Activated CD4-positive, alpha-beta T cell treated with anti-CD3 and anti-CD28 coated beads for 48 hours (primary cell): ENCODE measurements around the gene MDM1.
A peak's percentile ranks its signal among the peaks of the same experiment; 100 is the strongest.

ENCODE experiments used
- DNase-seq: peaks from one replicate; pipeline ENCODE4 v3.0.0-alpha.2; 2020

The MDM1 gene

GRCh38 chr12:68331869-68332727, at the start of gene MDM1:
Gene MDM1 (minus strand): TSS chr12:68332362. CDS start chr12:68332245, 117 bp downstream.
- DNase-seq = peak; percentile 97

GRCh38 chr12:68381476-68382219, 49.5 kb upstream of the MDM1 start:
- DNase-seq = no peak

GRCh38 chr12:68378872-68379606, 46.9 kb upstream of the MDM1 start:
- DNase-seq = no peak

GRCh38 chr12:68377881-68378280, 45.7 kb upstream of the MDM1 start:
- no peak for DNase-seq

GRCh38 chr12:68376901-68377300, 44.7 kb upstream of the MDM1 start:
- DNase-seq = no peak

- DNase-seq = no peak
Observed at GRCh38 chr12:68375756-68376695, 43.9 kb upstream of the MDM1 start.

GRCh38 chr12:68374307-68374982, 42.3 kb upstream of the MDM1 start:
- peak; percentile 70 for DNase-seq

GRCh38 chr12:68370667-68371066, 38.5 kb upstream of the MDM1 start:
- no peak for DNase-seq

GRCh38 chr12:68370006-68370590, 37.9 kb upstream of the MDM1 start:
- DNase-seq = no peak

GRCh38 chr12:68368327-68368726, 36.2 kb upstream of the MDM1 start:
- DNase-seq = no peak

GRCh38 chr12:68367903-68368302, 35.7 kb upstream of the MDM1 start:
- no peak for DNase-seq

GRCh38 chr12:68367116-68367515, 35.0 kb upstream of the MDM1 start:
- no peak for DNase-seq

GRCh38 chr12:68364893-68365725, 32.9 kb upstream of the MDM1 start:
- DNase-seq = peak; percentile 89

- no peak for DNase-seq
Observed at GRCh38 chr12:68364328-68364727, 32.2 kb upstream of the MDM1 start.

- DNase-seq = no peak
Observed at GRCh38 chr12:68361953-68362352, 29.8 kb upstream of the MDM1 start.

GRCh38 chr12:68359674-68360073, 27.5 kb upstream of the MDM1 start:
- DNase-seq = no peak

- peak; percentile 72 for DNase-seq
Observed at GRCh38 chr12:68358532-68359485, 26.6 kb upstream of the MDM1 start.

GRCh38 chr12:68356986-68357385, 24.8 kb upstream of the MDM1 start:
- DNase-seq = no peak

- DNase-seq = no peak
Observed at GRCh38 chr12:68356060-68356695, 24.0 kb upstream of the MDM1 start.
